Adrenal gland (tissue), 5 donors: ENCODE data around the gene BTBD16.

ENCODE experiments used
- POLR2A ChIP-seq, 2 donors: fragments of 450-650 bp; IDR thresholded peaks; one replicate each; pipeline ENCODE4 v1.6.1; 2017; ENCODE audit warnings: antibody characterized with exemption in 2 of 2, mild to moderate bottlenecking in 2 of 2, moderate library complexity in 1 of 2
- TF ChIP-seq, protein P1 (sequence below), 6 experiments: fragments of 450-650 bp in 4 of 6; fragments of 200-600 bp in 2 of 6; sonication (generic) in 1 of 6; IDR thresholded peaks; 1 replicate in 5 of 6; 2 replicates in 1 of 6; pipeline versions ENCODE4 v1.5.1 to v1.8.0; 2016 to 2021; ENCODE audit warnings: antibody characterized with exemption in 6 of 6, mild to moderate bottlenecking in 2 of 6, moderate library complexity in 1 of 6
- donor health status: DM: no; HTN: no; CAD: no.

DNA sequence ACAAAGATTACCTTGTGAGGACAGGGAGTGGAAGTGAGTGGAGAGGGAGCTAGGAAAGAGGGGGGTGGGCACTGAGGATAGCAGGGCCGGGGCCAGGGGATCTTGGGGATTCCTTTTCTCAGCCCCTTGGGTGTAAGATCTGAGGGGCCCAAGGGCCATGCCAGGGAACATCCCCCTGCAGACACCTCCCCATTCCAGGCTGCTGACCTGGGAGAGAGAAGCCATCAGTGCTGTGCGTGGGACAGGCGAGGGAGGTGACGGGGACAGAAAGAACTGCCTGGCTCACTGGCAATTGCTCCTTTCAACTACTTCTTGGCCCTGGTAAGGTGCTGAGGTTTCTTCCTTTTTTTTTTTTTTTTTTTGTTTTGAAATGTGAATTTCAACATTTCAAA, 12.0 kb upstream of the BTBD16 start:
- TF ChIP-seq, protein P1, sequence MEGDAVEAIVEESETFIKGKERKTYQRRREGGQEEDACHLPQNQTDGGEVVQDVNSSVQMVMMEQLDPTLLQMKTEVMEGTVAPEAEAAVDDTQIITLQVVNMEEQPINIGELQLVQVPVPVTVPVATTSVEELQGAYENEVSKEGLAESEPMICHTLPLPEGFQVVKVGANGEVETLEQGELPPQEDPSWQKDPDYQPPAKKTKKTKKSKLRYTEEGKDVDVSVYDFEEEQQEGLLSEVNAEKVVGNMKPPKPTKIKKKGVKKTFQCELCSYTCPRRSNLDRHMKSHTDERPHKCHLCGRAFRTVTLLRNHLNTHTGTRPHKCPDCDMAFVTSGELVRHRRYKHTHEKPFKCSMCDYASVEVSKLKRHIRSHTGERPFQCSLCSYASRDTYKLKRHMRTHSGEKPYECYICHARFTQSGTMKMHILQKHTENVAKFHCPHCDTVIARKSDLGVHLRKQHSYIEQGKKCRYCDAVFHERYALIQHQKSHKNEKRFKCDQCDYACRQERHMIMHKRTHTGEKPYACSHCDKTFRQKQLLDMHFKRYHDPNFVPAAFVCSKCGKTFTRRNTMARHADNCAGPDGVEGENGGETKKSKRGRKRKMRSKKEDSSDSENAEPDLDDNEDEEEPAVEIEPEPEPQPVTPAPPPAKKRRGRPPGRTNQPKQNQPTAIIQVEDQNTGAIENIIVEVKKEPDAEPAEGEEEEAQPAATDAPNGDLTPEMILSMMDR (IDR thresholded peaks at IDR 0.05) = no peak
- no peak for TF ChIP-seq POLR2A (IDR thresholded peaks at IDR 0.05)
